ENCODE measurements around the gene PPT1.
"Not testable (repeated sequence)": the region's sequence is repeated elsewhere in the genome, so short reads cannot be mapped to it uniquely, and the experiment has no call there.

Gene PPT1

DNA sequence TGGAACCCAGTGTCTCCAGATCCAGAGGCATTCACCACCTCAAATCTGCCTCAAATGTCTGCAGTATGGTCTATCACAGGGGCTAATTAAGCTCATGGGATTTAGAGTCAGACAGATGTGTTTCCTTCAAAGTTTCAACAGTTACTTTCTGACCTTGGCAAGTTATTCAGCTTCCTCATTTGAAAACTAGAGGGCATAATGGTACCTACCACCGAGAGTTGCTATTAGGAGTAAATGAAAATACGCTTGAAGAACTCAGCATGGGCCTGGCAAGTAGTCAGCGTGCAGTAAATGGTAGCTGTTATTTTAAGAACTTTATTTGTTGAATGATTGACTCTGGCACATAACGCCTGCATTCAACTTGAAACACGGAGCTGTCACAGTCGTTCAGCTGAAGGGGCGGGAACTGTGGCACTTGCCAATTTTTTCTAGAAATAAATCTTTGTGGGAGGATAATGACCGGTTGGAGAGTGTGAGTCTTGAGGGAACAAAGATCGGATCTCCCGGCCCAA, 57.8 kb downstream of the PPT1 start:
- peaks cover 14% of the 10 kb centered on the region for H3K36me3 ChIP-seq (ENCODE audit: insufficient read depth, low read length)
- H3K4me1 ChIP-seq (ENCODE audit: insufficient read depth, low read length, severe bottlenecking), result peaks cover 42% of the 10 kb centered on the region
- peak overlapping the region; percentile 97 for H3K9ac ChIP-seq (ENCODE audit: low read length)
- no peaks in the 10 kb centered on the region for H3K9me2 ChIP-seq (ENCODE audit: low read depth, low read length)
- H2AFZ ChIP-seq (ENCODE audit: low read length), result no peak overlapping the region
- H3K27ac ChIP-seq (ENCODE audit: low read depth, low read length, poor library complexity, severe bottlenecking), result peak overlapping the region; percentile 99
- peaks cover 36% of the 10 kb centered on the region for H3K79me2 ChIP-seq (ENCODE audit: insufficient read depth, low read length)
- H3K4me2 ChIP-seq (ENCODE audit: low read length), result peak overlapping the region; percentile 95
- H3K4me3 ChIP-seq (ENCODE audit: low read depth, low read length, poor library complexity, severe bottlenecking), result peak overlapping the region; percentile 80
- H3F3A ChIP-seq (ENCODE audit: insufficient read depth, low read length), result peaks cover 5% of the 10 kb centered on the region; the same call in 1 of the 2 replicates
- no peaks in the 10 kb centered on the region for H3K9me3 ChIP-seq (ENCODE audit: low read length)
- no peaks in the 10 kb centered on the region for H3K27me3 ChIP-seq (ENCODE audit: insufficient read depth, low read length)
- no peaks in the 10 kb centered on the region for H4K20me1 ChIP-seq (ENCODE audit: insufficient read depth, low read length)
- TF ChIP-seq EZH2 (IDR thresholded peaks at IDR 0.05; ENCODE audit: borderline replicate concordance, low read length), result no peak
- TF ChIP-seq, protein P1, sequence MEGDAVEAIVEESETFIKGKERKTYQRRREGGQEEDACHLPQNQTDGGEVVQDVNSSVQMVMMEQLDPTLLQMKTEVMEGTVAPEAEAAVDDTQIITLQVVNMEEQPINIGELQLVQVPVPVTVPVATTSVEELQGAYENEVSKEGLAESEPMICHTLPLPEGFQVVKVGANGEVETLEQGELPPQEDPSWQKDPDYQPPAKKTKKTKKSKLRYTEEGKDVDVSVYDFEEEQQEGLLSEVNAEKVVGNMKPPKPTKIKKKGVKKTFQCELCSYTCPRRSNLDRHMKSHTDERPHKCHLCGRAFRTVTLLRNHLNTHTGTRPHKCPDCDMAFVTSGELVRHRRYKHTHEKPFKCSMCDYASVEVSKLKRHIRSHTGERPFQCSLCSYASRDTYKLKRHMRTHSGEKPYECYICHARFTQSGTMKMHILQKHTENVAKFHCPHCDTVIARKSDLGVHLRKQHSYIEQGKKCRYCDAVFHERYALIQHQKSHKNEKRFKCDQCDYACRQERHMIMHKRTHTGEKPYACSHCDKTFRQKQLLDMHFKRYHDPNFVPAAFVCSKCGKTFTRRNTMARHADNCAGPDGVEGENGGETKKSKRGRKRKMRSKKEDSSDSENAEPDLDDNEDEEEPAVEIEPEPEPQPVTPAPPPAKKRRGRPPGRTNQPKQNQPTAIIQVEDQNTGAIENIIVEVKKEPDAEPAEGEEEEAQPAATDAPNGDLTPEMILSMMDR (IDR thresholded peaks at IDR 0.05; ENCODE audit: low read length), result peak; percentile 45; the same call in 1 of the 2 replicates

DNA sequence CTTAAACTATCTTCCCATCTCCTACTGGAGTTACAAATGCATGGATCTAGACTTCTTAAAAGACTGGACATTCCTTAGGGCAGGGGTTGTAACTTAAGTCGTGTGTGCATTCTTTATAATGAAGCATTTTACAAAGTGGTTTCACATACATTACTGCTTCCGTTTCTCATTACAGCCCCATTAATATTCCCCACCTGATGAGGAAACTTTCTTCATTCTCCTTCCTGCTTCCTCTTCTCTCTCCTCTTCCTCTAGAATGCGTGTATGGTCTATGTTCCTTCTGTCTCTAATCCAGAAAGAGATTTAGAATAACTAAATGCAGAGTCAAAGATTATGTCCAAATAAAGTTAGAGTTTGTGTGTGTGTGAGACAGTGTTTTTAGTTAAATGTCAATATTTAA, 58.4 kb downstream of the PPT1 start:
- peaks cover 29% of the 10 kb centered on the region for H3K79me2 ChIP-seq (ENCODE audit: insufficient read depth, low read length)
- H3K4me1 ChIP-seq (ENCODE audit: insufficient read depth, low read length, severe bottlenecking), result peaks cover 36% of the 10 kb centered on the region
- H4K20me1 ChIP-seq (ENCODE audit: insufficient read depth, low read length), result no peaks in the 10 kb centered on the region
- H3K9ac ChIP-seq (ENCODE audit: low read length), result peak overlapping the region; percentile 97
- peaks cover 5% of the 10 kb centered on the region; the same call in 1 of the 2 replicates for H3F3A ChIP-seq (ENCODE audit: insufficient read depth, low read length)
- no peaks in the 10 kb centered on the region for H3K9me3 ChIP-seq (ENCODE audit: low read length)
- H3K4me3 ChIP-seq (ENCODE audit: low read depth, low read length, poor library complexity, severe bottlenecking), result peak overlapping the region; percentile 80
- no peak for TF ChIP-seq EZH2 (IDR thresholded peaks at IDR 0.05; ENCODE audit: borderline replicate concordance, low read length)
- TF ChIP-seq, protein P1 (IDR thresholded peaks at IDR 0.05; ENCODE audit: low read length), result no peak
- peaks cover 14% of the 10 kb centered on the region for H3K36me3 ChIP-seq (ENCODE audit: insufficient read depth, low read length)
- no peaks in the 10 kb centered on the region for H3K27me3 ChIP-seq (ENCODE audit: insufficient read depth, low read length)
- H2AFZ ChIP-seq (ENCODE audit: low read length), result no peak overlapping the region
- H3K9me2 ChIP-seq (ENCODE audit: low read depth, low read length), result no peaks in the 10 kb centered on the region
- H3K4me2 ChIP-seq (ENCODE audit: low read length), result peak overlapping the region; percentile 95
- peak overlapping the region; percentile 99 for H3K27ac ChIP-seq (ENCODE audit: low read depth, low read length, poor library complexity, severe bottlenecking)

- peaks cover 24% of the 10 kb centered on the region for H3K4me1 ChIP-seq (ENCODE audit: insufficient read depth, low read length, severe bottlenecking)
- H3K9me2 ChIP-seq (ENCODE audit: low read depth, low read length); H3K9me3 ChIP-seq (ENCODE audit: low read length); H3K4me2 ChIP-seq (ENCODE audit: low read length); H4K20me1 ChIP-seq (ENCODE audit: insufficient read depth, low read length); H3K27ac ChIP-seq (ENCODE audit: low read depth, low read length, poor library complexity, severe bottlenecking); H3K9ac ChIP-seq (ENCODE audit: low read length); H3F3A ChIP-seq (ENCODE audit: insufficient read depth, low read length); H3K36me3 ChIP-seq (ENCODE audit: insufficient read depth, low read length); H3K27me3 ChIP-seq (ENCODE audit: insufficient read depth, low read length); H2AFZ ChIP-seq (ENCODE audit: low read length); H3K4me3 ChIP-seq (ENCODE audit: low read depth, low read length, poor library complexity, severe bottlenecking): not testable (repeated sequence)
- peaks cover 15% of the 10 kb centered on the region for H3K79me2 ChIP-seq (ENCODE audit: insufficient read depth, low read length)
Observed at GRCh38 chr1:40037254-40037653, 59.8 kb downstream of the PPT1 start.

DNA sequence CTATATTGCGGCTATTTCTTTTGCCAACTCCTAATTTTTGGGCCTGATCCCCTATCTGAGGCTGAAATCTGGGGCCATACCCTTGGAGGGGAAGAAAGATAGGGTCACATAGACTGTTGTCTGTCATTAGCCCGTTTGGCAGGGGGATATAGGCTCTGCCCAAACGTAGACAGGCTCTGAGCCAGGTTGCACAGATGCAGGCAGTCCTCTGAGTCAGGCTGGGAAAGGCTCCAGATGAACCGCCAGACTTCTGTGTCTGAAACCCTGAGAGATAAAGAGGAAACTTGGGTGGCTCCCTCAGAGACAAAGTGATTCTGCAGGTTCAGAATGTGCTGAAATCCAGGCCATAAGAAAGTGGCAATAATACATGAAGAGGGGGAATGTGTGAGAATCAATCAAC, 60.5 kb downstream of the PPT1 start:
- no peaks in the 10 kb centered on the region for H3K9me2 ChIP-seq (ENCODE audit: low read depth, low read length)
- H4K20me1 ChIP-seq (ENCODE audit: insufficient read depth, low read length), result no peaks in the 10 kb centered on the region
- H3K4me1 ChIP-seq (ENCODE audit: insufficient read depth, low read length, severe bottlenecking), result peaks cover 17% of the 10 kb centered on the region
- no peaks in the 10 kb centered on the region for H3K36me3 ChIP-seq (ENCODE audit: insufficient read depth, low read length)
- H3K9me3 ChIP-seq (ENCODE audit: low read length), result no peaks in the 10 kb centered on the region
- no peak overlapping the region for H3K9ac ChIP-seq (ENCODE audit: low read length)
- no peak for TF ChIP-seq EZH2 (IDR thresholded peaks at IDR 0.05; ENCODE audit: borderline replicate concordance, low read length)
- TF ChIP-seq, protein P1 (IDR thresholded peaks at IDR 0.05; ENCODE audit: low read length), result no peak
- H2AFZ ChIP-seq (ENCODE audit: low read length), result no peak overlapping the region
- peaks cover 8% of the 10 kb centered on the region for H3K79me2 ChIP-seq (ENCODE audit: insufficient read depth, low read length)
- H3K4me2 ChIP-seq (ENCODE audit: low read length), result no peak overlapping the region
- H3F3A ChIP-seq (ENCODE audit: insufficient read depth, low read length), result peaks cover 5% of the 10 kb centered on the region; the same call in 1 of the 2 replicates
- no peak overlapping the region for H3K27ac ChIP-seq (ENCODE audit: low read depth, low read length, poor library complexity, severe bottlenecking)
- H3K4me3 ChIP-seq (ENCODE audit: low read depth, low read length, poor library complexity, severe bottlenecking), result no peak overlapping the region
- no peaks in the 10 kb centered on the region for H3K27me3 ChIP-seq (ENCODE audit: insufficient read depth, low read length)
